ENCODE results near the gene TANGO2. TPM values are rescaled to one million over a fixed set of nuclear protein-coding genes. Genes with fewer than 3 reads are reported as not detected.

Gene TANGO2
- total and polyA plus RNA-seq, 2 of the 8 experiments (the other 6 are each of a cell fraction or from before 2014, with no cell fraction given): 10.1 to 18.4 TPM

DNA sequence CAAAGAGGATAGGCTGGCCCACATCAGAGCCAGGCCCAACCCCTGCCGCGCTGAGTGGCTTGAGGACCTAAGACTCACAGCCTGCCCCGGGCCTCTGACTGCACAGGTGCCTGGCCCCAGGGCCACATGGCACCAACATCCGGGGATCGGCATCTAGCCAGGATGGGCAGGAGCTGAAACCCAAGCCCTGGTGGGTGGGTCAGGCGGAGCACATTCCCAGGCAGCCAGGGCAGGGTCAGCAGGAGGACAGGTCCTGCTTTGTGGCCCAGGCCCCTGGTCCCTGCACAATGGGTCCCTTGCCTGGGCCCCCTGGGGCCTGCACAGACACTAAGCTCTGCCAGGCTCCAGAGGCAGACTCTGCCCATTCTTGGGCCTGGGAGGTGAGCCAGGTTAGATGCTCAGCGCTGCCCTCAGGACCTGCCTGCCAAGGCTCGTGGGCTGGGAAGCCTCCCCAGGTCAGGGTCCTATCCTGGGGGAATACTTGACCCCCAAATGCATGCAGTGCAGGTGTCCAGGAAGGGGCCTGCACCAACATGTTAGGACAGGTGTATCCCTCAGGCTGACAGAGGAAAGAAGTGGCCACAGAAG, 37.8 kb upstream of the TANGO2 start (continued):
- TF ChIP-seq POU5F1 (IDR thresholded peaks at IDR 0.05; ENCODE audit: low read depth, low read length) (no peak), CTBP2 (IDR thresholded peaks at IDR 0.05; ENCODE audit: borderline replicate concordance, insufficient read depth, insufficient read length, low read length) (no peak), POLR2AphosphoS5 (IDR thresholded peaks at IDR 0.05; ENCODE audit: low read depth, low read length) (no peak), SIX5 (IDR thresholded peaks at IDR 0.05; ENCODE audit: low read depth, low read length) (no peak), EZH2 (IDR thresholded peaks at IDR 0.05; ENCODE audit: low read depth, low read length, severe bottlenecking) (no peak), GTF2F1 (IDR thresholded peaks at IDR 0.05; ENCODE audit: borderline replicate concordance, low read depth, low read length) (no peak), TAF1 (IDR thresholded peaks at IDR 0.05; ENCODE audit: low read depth, low read length) (no peak)

Data from H1 (cell line).